Measurements from ENCODE around the gene CTSD. TPM values are rescaled to one million over a fixed set of nuclear protein-coding genes. Genes with fewer than 3 reads are reported as not detected.
A peak's percentile ranks its signal among the peaks of the same experiment; 100 is the strongest.

CTSD gene
- total and polyA plus RNA-seq, 5 donors from 2014 or later: 104 to 175 (median 151) TPM

DNA sequence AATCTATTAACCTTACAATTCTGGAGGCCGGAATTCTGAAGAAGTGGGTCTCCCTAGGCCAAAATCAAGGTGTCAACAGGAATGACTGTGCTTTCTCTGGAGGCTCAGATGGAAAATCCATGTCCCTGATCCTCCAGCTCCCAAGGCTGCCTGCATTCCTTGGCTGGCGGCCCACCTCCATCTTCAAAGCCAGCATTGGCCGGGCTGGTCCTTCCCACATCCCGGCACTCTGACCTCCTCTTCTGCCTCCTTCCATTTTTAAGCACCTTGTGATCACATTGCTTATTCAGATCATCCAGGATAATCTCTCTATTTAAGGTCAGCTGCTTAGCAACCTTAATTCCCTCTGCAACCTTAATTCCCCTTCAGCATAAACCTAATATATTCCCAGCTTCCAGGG lies 22.7 kb upstream of the CTSD start:
- Histone ChIP-seq H3K9me3 (ENCODE audit: control insufficient read depth in 2 of 2, low read length in 2 of 2) (no peaks in the 10 kb centered on the region), H3K4me1 (ENCODE audit: control insufficient read depth, insufficient read depth, low read length, poor library complexity, severe bottlenecking) (no peaks in the 10 kb centered on the region), H3K36me3 (ENCODE audit: control insufficient read depth, insufficient read depth, low read length) (no peaks in the 10 kb centered on the region), H3K27me3 (ENCODE audit: control insufficient read depth, insufficient read depth, low read length) (no peaks in the 10 kb centered on the region), H3K27ac (ENCODE audit: insufficient read depth, low read length, poor library complexity, severe bottlenecking) (no peak overlapping the region), H3K4me3 (ENCODE audit: low read depth, low read length) (no peak overlapping the region)
- H3K9me3 Mint-ChIP-seq: no peaks in the 10 kb centered on the region
- H3K36me3 Mint-ChIP-seq: no peaks in the 10 kb centered on the region
- no peak overlapping the region for H3K4me3 Mint-ChIP-seq
- DNase-seq: no peak
- H3K27ac Mint-ChIP-seq: peak overlapping the region in 1 of 3 donors; percentile 28
- H3K4me1 Mint-ChIP-seq: no peaks in the 10 kb centered on the region
- peaks cover 12% of the 10 kb centered on the region for H3K27me3 Mint-ChIP-seq
- ATAC-seq (ENCODE audit: low read depth in 2 of 2): no peak

DNA sequence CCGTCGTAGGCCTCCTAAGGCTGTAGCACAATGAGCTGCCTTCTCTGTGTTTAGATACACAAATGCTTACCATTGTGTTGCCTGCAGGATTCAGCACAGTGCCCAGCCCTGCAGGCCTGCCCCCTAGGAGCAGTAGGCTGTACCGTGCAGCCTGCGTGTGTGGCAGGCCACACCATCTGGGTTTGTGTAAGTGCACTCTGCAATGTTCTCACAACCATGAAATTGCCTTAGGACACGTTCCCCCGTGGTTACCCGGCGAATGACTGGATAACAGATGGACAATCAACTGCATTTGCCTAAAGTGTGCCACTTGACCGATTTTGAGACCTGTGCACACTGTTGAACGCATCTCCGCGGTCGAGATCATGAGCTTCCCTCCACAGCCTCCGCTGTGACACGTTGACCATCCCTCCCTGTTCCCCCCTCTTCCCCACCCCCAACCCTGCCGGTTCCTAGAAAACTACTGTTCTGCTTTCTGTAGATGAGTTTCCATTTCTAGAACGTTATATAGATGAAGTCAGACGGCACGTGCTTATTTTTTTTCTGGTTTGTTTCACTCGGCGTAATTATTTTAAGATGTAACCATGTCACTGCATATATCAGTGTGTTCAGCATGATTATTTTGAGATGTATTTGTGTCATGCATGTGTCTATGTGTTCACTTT lies 22.2 kb upstream of the CTSD start:
- Histone ChIP-seq H3K27ac (ENCODE audit: insufficient read depth, low read length, poor library complexity, severe bottlenecking) (no peak overlapping the region), H3K4me1 (ENCODE audit: control insufficient read depth, insufficient read depth, low read length, poor library complexity, severe bottlenecking) (no peaks in the 10 kb centered on the region), H3K4me3 (ENCODE audit: low read depth, low read length) (no peak overlapping the region), H3K9me3 (ENCODE audit: control insufficient read depth in 2 of 2, low read length in 2 of 2) (no peaks in the 10 kb centered on the region), H3K27me3 (ENCODE audit: control insufficient read depth, insufficient read depth, low read length) (no peaks in the 10 kb centered on the region), H3K36me3 (ENCODE audit: control insufficient read depth, insufficient read depth, low read length) (no peaks in the 10 kb centered on the region)
- Mint-ChIP-seq H3K36me3 (no peaks in the 10 kb centered on the region), H3K4me1 (no peaks in the 10 kb centered on the region), H3K9me3 (no peaks in the 10 kb centered on the region), H3K4me3 (no peak overlapping the region), H3K27me3 (peaks cover 9% of the 10 kb centered on the region), H3K27ac (no peak overlapping the region)
- DNase-seq (no peak), ATAC-seq (ENCODE audit: low read depth in 2 of 2) (no peak)

DNA sequence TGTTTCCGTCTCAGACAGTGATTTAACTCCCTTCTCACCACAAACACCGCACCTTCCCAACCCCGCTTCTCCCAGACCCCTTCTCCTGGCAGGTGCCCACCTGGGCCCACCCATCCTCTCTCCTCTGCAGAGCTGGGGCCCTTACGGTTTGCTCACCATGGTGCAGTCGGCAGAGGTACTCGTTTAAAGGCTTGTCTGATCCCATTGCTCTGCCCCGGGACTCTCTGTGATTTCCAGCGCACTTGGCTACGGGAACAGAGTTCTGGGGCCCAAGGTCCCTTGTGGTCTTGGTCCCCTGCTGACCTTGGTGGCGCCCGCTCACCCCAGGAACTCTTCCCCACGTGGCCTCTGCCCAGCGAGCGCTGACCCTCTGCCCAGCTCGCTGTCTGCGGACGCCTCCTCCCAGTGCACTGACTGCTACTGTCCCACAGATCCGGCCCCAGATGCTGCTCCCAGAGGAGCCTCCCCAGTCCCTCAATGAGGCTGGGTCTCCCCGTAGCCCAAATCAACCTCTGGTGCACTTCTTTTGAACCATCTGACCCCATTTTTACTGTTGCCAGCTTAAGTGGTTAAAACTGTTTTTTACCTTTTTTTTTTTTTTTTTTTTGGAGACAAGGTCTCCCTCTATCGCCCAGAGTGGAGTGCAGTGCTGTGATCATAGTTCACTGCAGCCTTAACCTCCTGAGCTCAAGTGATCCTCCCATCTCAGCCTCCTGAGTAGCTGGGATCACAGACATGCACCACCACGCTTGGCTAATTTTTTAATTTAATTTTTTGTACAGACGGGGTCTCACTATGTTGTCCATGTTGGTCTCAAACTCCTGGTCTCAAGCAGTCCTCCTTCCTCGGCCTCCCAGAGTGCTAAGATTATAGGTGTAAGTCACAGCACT lies 21.3 kb upstream of the CTSD start:
- Mint-ChIP-seq H3K27me3 (peaks cover 4% of the 10 kb centered on the region), H3K36me3 (no peaks in the 10 kb centered on the region), H3K4me1 (no peaks in the 10 kb centered on the region), H3K4me3 (no peak overlapping the region), H3K27ac (no peak overlapping the region), H3K9me3 (no peaks in the 10 kb centered on the region)
- no peaks in the 10 kb centered on the region for H3K27me3 ChIP-seq (ENCODE audit: control insufficient read depth, insufficient read depth, low read length)
- no peak overlapping the region for H3K27ac ChIP-seq (ENCODE audit: insufficient read depth, low read length, poor library complexity, severe bottlenecking)
- DNase-seq: no peak
- no peaks in the 10 kb centered on the region for H3K4me1 ChIP-seq (ENCODE audit: control insufficient read depth, insufficient read depth, low read length, poor library complexity, severe bottlenecking)
- no peaks in the 10 kb centered on the region for H3K36me3 ChIP-seq (ENCODE audit: control insufficient read depth, insufficient read depth, low read length)
- no peak overlapping the region for H3K4me3 ChIP-seq (ENCODE audit: low read depth, low read length)
- no peaks in the 10 kb centered on the region for H3K9me3 ChIP-seq (ENCODE audit: control insufficient read depth in 2 of 2, low read length in 2 of 2)
- ATAC-seq (ENCODE audit: low read depth in 2 of 2): no peak

DNA sequence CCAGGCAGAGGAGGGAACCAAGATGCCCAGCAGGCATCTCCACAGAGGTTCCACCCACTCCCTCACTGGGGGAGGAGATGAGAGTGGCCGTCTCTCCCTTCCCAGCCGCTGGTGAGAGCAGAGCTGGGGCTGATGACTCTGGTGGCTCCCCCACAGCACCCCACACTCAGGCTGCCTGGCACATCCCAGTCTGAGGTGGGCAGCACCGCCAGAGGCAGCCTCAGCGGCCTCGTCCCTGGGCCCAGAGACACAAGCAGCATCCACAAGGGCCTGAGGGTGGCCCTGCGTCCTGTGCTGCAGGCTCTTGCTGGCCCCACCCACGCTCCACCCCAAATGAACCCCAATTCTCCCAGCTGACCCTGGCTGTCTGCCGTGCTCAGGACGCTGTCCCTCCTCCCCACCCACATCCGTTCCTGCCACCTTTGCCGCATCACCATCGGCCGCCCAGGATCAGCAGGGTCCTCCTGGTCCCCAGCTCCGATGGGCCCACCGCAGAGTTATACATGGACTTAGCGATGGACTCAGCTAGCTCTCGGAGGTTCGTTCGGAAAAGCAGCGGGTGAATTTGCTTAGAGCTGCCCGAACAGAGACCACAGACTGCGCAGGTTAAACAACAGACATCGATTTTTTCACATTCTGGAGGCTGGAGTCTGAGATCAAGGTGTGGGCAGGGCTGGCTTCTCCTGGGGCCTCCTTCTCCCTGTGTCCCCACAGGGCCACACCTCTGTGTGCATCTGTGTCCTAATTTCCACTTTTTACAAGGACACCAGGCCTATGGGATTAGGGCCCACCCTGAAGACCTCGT lies 20.2 kb upstream of the CTSD start:
- Mint-ChIP-seq H3K4me1 (no peaks in the 10 kb centered on the region), H3K9me3 (no peaks in the 10 kb centered on the region), H3K27ac (peak overlapping the region in 1 of 3 donors; percentile 26), H3K36me3 (no peaks in the 10 kb centered on the region), H3K4me3 (no peak overlapping the region), H3K27me3 (no peaks in the 10 kb centered on the region)
- Histone ChIP-seq H3K4me1 (ENCODE audit: control insufficient read depth, insufficient read depth, low read length, poor library complexity, severe bottlenecking) (no peaks in the 10 kb centered on the region), H3K27me3 (ENCODE audit: control insufficient read depth, insufficient read depth, low read length) (no peaks in the 10 kb centered on the region), H3K9me3 (ENCODE audit: control insufficient read depth in 2 of 2, low read length in 2 of 2) (no peaks in the 10 kb centered on the region), H3K36me3 (ENCODE audit: control insufficient read depth, insufficient read depth, low read length) (no peaks in the 10 kb centered on the region), H3K27ac (ENCODE audit: insufficient read depth, low read length, poor library complexity, severe bottlenecking) (no peak overlapping the region), H3K4me3 (ENCODE audit: low read depth, low read length) (no peak overlapping the region)
- ATAC-seq (ENCODE audit: low read depth in 2 of 2): no peak
- DNase-seq: no peak

DNA sequence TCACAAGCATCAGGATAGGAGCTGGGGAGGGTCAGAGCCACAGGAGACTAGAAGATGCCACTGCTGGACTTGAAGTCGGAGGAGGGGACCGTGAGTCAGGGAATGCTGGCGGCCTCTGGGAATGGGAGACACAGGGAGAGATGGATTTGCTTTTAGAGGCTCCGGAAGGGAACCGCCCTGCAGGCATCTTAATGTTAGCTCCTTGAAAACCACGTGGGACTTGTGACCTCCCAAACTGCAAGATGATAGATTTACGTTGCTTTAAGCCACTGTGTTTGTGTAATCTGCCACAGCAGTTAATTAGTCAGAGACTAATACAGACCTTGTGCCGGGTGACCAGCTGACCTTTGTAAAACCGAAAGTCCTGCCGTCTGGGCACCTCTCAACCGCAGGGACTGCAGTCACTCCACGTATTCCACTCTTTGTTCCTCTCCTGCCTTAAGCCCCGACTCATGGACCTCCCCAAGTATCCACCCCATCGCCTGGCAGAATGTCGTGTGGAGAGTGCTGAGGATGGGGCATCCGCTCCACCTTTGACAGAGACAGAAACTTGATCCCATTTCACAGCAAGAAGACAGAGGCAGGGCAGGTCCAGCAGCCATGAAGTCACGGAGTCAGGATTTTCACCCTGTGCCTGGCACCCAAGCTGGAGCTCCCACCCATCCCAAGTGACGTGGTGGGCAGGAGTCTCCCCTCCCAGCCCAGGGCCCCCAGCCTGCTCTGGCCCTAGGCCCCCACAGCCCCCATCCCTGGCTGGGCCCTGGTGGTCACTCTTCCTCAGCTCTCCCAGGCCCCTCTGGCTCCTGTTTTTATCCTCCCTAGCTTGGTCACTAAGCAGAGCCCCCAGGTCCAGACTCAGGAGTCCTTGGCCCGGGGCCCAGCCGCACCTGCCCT lies 19.4 kb upstream of the CTSD start:
- no peaks in the 10 kb centered on the region for H3K27me3 Mint-ChIP-seq
- no peak overlapping the region for H3K4me3 Mint-ChIP-seq
- DNase-seq: no peak
- no peaks in the 10 kb centered on the region for H3K9me3 ChIP-seq (ENCODE audit: control insufficient read depth in 2 of 2, low read length in 2 of 2)
- H3K4me1 ChIP-seq (ENCODE audit: control insufficient read depth, insufficient read depth, low read length, poor library complexity, severe bottlenecking): no peaks in the 10 kb centered on the region
- no peaks in the 10 kb centered on the region for H3K36me3 ChIP-seq (ENCODE audit: control insufficient read depth, insufficient read depth, low read length)
- H3K27ac ChIP-seq (ENCODE audit: insufficient read depth, low read length, poor library complexity, severe bottlenecking): no peak overlapping the region
- no peaks in the 10 kb centered on the region for H3K9me3 Mint-ChIP-seq
- no peak overlapping the region for H3K27ac Mint-ChIP-seq
- H3K4me3 ChIP-seq (ENCODE audit: low read depth, low read length): no peak overlapping the region
- no peak for ATAC-seq (ENCODE audit: low read depth in 2 of 2)
- H3K36me3 Mint-ChIP-seq: no peaks in the 10 kb centered on the region
- H3K4me1 Mint-ChIP-seq: no peaks in the 10 kb centered on the region
- no peaks in the 10 kb centered on the region for H3K27me3 ChIP-seq (ENCODE audit: control insufficient read depth, insufficient read depth, low read length)

DNA sequence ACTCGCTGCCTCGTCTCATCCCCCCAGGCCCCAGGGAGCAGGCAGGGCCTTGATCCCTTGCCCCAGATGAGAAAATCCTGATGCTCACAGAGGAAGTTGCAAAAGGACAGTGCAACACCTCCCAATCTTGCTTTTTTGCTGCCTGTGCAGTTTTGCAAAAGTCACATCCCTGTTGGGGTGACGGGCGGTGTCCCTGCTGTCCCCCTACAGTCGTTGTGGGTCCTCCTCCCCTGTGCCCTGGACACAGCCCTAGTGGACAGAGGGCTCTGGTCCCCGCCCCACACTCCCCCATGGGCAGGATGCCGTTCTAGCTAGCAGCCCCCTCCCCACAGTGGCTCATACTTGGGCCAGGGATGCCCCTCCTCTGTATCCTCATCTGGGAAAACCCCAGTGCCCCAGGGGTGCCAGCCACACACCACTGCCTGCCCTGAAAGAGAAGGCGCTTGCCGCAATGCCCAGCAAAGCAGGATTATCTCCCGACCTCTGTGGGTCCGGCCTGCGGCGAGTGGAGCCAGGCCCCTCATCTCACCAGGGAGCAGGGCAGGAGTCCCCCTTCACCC lies 18.4 kb upstream of the CTSD start:
- H3K9me3 Mint-ChIP-seq: no peaks in the 10 kb centered on the region
- H3K4me3 Mint-ChIP-seq: no peak overlapping the region
- H3K36me3 Mint-ChIP-seq: no peaks in the 10 kb centered on the region
- Histone ChIP-seq H3K27me3 (ENCODE audit: control insufficient read depth, insufficient read depth, low read length) (no peaks in the 10 kb centered on the region), H3K27ac (ENCODE audit: insufficient read depth, low read length, poor library complexity, severe bottlenecking) (no peak overlapping the region), H3K4me1 (ENCODE audit: control insufficient read depth, insufficient read depth, low read length, poor library complexity, severe bottlenecking) (no peaks in the 10 kb centered on the region), H3K9me3 (ENCODE audit: control insufficient read depth in 2 of 2, low read length in 2 of 2) (no peaks in the 10 kb centered on the region), H3K36me3 (ENCODE audit: control insufficient read depth, insufficient read depth, low read length) (no peaks in the 10 kb centered on the region), H3K4me3 (ENCODE audit: low read depth, low read length) (no peak overlapping the region)
- no peak overlapping the region for H3K27ac Mint-ChIP-seq
- H3K27me3 Mint-ChIP-seq: no peaks in the 10 kb centered on the region
- H3K4me1 Mint-ChIP-seq: no peaks in the 10 kb centered on the region
- DNase-seq (no peak), ATAC-seq (ENCODE audit: low read depth in 2 of 2) (no peak)

DNA sequence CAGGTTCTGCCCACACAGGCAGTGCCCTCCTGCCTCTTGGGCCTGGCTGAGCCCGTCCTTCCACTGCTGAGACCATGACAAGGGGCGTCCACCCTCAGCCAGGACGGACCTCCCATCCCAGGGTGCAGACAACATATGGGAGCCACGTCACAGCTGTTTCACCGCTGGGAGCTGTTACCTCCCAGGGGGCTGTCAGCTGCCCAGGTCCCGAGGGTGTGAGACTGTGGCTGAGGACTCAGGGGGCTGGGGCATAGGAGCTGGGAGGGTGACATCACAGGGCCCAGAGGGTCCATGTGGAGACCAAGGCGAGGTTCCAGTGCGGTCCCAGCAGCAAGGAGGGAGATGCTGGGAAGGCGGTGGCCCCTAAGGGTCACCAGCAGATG lies 17.9 kb upstream of the CTSD start:
- no peak overlapping the region for H3K4me3 Mint-ChIP-seq
- no peaks in the 10 kb centered on the region for H3K9me3 ChIP-seq (ENCODE audit: control insufficient read depth in 2 of 2, low read length in 2 of 2)
- no peaks in the 10 kb centered on the region for H3K36me3 ChIP-seq (ENCODE audit: control insufficient read depth, insufficient read depth, low read length)
- H3K4me1 Mint-ChIP-seq: no peaks in the 10 kb centered on the region
- DNase-seq (no peak), ATAC-seq (ENCODE audit: low read depth in 2 of 2) (no peak)
- H3K9me3 Mint-ChIP-seq: no peaks in the 10 kb centered on the region
- H3K27ac Mint-ChIP-seq: no peak overlapping the region
- no peak overlapping the region for H3K27ac ChIP-seq (ENCODE audit: insufficient read depth, low read length, poor library complexity, severe bottlenecking)
- no peaks in the 10 kb centered on the region for H3K27me3 Mint-ChIP-seq
- H3K27me3 ChIP-seq (ENCODE audit: control insufficient read depth, insufficient read depth, low read length): no peaks in the 10 kb centered on the region
- H3K4me3 ChIP-seq (ENCODE audit: low read depth, low read length): no peak overlapping the region
- H3K36me3 Mint-ChIP-seq: no peaks in the 10 kb centered on the region
- no peaks in the 10 kb centered on the region for H3K4me1 ChIP-seq (ENCODE audit: control insufficient read depth, insufficient read depth, low read length, poor library complexity, severe bottlenecking)
